SU-DHL-6 (cell line): ENCODE measurements around the gene EVPLL.

Experiments used
- EZH2phosphoT487 ChIP-seq: fragments of 200-600 bp; sonication (generic), shearing (Covaris generic); conservative IDR thresholded peaks from 2 replicates; pipeline ENCODE4 v1.6.1; 2018; ENCODE audit warnings: mild to moderate bottlenecking, antibody characterized with exemption, low read length, moderate library complexity, mixed read lengths
- TF ChIP-seq, protein P1 (sequence below): fragments of 200-600 bp; sonication (generic); IDR thresholded peaks from one replicate; pipeline ENCODE4 v1.5.1; 2017; ENCODE audit warnings: antibody characterized with exemption, mild to moderate bottlenecking, low read length, moderate library complexity; ENCODE audit not compliant: insufficient read depth, poor library complexity, severe bottlenecking

DNA sequence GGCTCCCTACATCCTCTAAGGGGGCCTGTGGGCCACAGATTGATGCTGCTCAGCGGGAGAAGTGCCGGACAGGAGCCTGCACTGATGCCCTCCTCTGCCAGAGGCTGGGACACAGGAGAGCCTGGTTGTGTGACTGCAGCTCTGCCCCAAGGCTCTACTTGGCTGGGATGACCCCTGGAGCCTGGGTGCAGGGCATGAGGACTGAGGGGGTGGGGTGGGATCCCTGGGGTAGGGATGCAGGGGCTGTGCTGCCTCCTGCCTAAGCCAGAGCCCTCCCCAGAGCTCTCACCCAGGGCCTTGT is 577 bp downstream of the EVPLL start:
- TF ChIP-seq, protein P1, sequence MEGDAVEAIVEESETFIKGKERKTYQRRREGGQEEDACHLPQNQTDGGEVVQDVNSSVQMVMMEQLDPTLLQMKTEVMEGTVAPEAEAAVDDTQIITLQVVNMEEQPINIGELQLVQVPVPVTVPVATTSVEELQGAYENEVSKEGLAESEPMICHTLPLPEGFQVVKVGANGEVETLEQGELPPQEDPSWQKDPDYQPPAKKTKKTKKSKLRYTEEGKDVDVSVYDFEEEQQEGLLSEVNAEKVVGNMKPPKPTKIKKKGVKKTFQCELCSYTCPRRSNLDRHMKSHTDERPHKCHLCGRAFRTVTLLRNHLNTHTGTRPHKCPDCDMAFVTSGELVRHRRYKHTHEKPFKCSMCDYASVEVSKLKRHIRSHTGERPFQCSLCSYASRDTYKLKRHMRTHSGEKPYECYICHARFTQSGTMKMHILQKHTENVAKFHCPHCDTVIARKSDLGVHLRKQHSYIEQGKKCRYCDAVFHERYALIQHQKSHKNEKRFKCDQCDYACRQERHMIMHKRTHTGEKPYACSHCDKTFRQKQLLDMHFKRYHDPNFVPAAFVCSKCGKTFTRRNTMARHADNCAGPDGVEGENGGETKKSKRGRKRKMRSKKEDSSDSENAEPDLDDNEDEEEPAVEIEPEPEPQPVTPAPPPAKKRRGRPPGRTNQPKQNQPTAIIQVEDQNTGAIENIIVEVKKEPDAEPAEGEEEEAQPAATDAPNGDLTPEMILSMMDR: no peak
- TF ChIP-seq EZH2phosphoT487: no peak
